ENCODE measurements around the gene FRMD4B. TPM values are rescaled to one million over a fixed set of nuclear protein-coding genes. Genes with fewer than 3 reads are reported as not detected.

The FRMD4B gene
- total RNA-seq, 1 experiment from 2014 or later = 0.90 TPM

GRCh38 chr3:69422751-69423150 lies 36.9 kb upstream of the FRMD4B start:
- intact Hi-C loops (cut with micrococcal nuclease; ENCODE audit: unreplicated experiment) (loop anchor here (10.0 kb wide), 2 partner anchors 108 to 298 kb away; partner anchors contain the start of gene LMOD3), in situ Hi-C loops (cut with HindIII; ENCODE audit: low pct_unique_long_range_greater_than_20kb, low sequenced_read_pairs) (no loop called here)
- H3K4me1 ChIP-seq (ENCODE audit: control insufficient read depth, insufficient read depth, low read length) = no peaks in the 10 kb centered on the region
- BruUV-seq (replicated peaks) = no TSS peak
- no peak overlapping the region for H3K27ac ChIP-seq (ENCODE audit: low read length)
- no peaks in the 10 kb centered on the region for H3K27me3 ChIP-seq (ENCODE audit: control insufficient read depth, insufficient read depth, low read length)
- no peak for ATAC-seq
- no peak overlapping the region for H3K4me3 ChIP-seq (ENCODE audit: low read depth in 2 of 2, low read length in 2 of 2)
- no peak for DNase-seq (ENCODE audit: low read depth, low spot score)
- TF ChIP-seq POLR2AphosphoS5 (IDR thresholded peaks at IDR 0.05; ENCODE audit: low read depth, low read length) (no peak), TCF7L2 (IDR thresholded peaks at IDR 0.05; ENCODE audit: low read depth, low read length) (no peak), SIN3A (IDR thresholded peaks at IDR 0.05; ENCODE audit: borderline replicate concordance, insufficient read depth, low read depth, low read length) (no peak), CTCF (IDR thresholded peaks at IDR 0.05) (no peak), REST (IDR thresholded peaks at IDR 0.05; ENCODE audit: insufficient read depth in 1 of 2, low read depth in 2 of 2, low read length in 1 of 2) (no peak)
- no peaks in the 10 kb centered on the region for H3K36me3 ChIP-seq (ENCODE audit: control insufficient read depth, insufficient read depth, low read length)
- ChIA-PET POLR2A (no interaction called here), CTCF (interaction anchor here (0.6 kb wide), 1 partner anchor 293 kb away, joined by 5 read pairs; no protein-coding TSS in a partner anchor)
- H3K9me3 ChIP-seq (ENCODE audit: control insufficient read depth, insufficient read depth, low read depth, low read length) = no peaks in the 10 kb centered on the region

GRCh38 chr3:69420781-69421520 lies 35.1 kb upstream of the FRMD4B start:
- Histone ChIP-seq H3K27me3 (ENCODE audit: control insufficient read depth, insufficient read depth, low read length) (no peaks in the 10 kb centered on the region), H3K27ac (ENCODE audit: low read length) (no peak overlapping the region), H3K9me3 (ENCODE audit: control insufficient read depth, insufficient read depth, low read depth, low read length) (no peaks in the 10 kb centered on the region), H3K4me1 (ENCODE audit: control insufficient read depth, insufficient read depth, low read length) (no peaks in the 10 kb centered on the region), H3K36me3 (ENCODE audit: control insufficient read depth, insufficient read depth, low read length) (no peaks in the 10 kb centered on the region), H3K4me3 (ENCODE audit: low read depth in 2 of 2, low read length in 2 of 2) (no peak overlapping the region)
- DNase-seq (ENCODE audit: low read depth, low spot score) (no peak), ATAC-seq (no peak)
- intact Hi-C loops (cut with micrococcal nuclease; ENCODE audit: unreplicated experiment) (loop anchor here (10.0 kb wide), 2 partner anchors 106 to 296 kb away; partner anchors contain the start of gene LMOD3), in situ Hi-C loops (cut with HindIII; ENCODE audit: low pct_unique_long_range_greater_than_20kb, low sequenced_read_pairs) (no loop called here)
- BruUV-seq (replicated peaks) = no TSS peak
- CTCF ChIA-PET = no interaction called here
- TF ChIP-seq POLR2AphosphoS5 (IDR thresholded peaks at IDR 0.05; ENCODE audit: low read depth, low read length) = no peak
- no peak for TF ChIP-seq REST (IDR thresholded peaks at IDR 0.05; ENCODE audit: insufficient read depth in 1 of 2, low read depth in 2 of 2, low read length in 1 of 2)
- TF ChIP-seq TCF7L2 (IDR thresholded peaks at IDR 0.05; ENCODE audit: low read depth, low read length) = no peak
- TF ChIP-seq SIN3A (IDR thresholded peaks at IDR 0.05; ENCODE audit: borderline replicate concordance, insufficient read depth, low read depth, low read length) = no peak
- no peak for TF ChIP-seq CTCF (IDR thresholded peaks at IDR 0.05)
- POLR2A ChIA-PET = no interaction called here
